H9 (cell line): ENCODE data around the gene DNAJC8. TPM values are rescaled to one million over a fixed set of nuclear protein-coding genes. Genes with fewer than 3 reads are reported as not detected.

Experiments used
- DNase-seq: peaks from one replicate; pipeline ENCODE4 v3.0.0-alpha.2; 2017
- H2AFZ ChIP-seq: one replicate; pipeline ENCODE4 v1.6.1; 2013; ENCODE audit warnings: mild to moderate bottlenecking, low read length, control low read depth, moderate library complexity
- H2AK5ac ChIP-seq: 2 replicates; pipeline ENCODE4 v1.6.1; 2013; ENCODE audit warnings: low read length, control low read depth, mixed read lengths; ENCODE audit not compliant: insufficient read length
- H2BK120ac ChIP-seq: one replicate; pipeline ENCODE4 v1.6.1; 2013; ENCODE audit warnings: low read depth, mild to moderate bottlenecking, low read length, control low read depth, inconsistent platforms; ENCODE audit not compliant: poor library complexity, severe bottlenecking
- H2BK12ac ChIP-seq: 2 replicates; pipeline ENCODE4 v1.6.1; 2013; ENCODE audit warnings: low read length, control low read depth, mixed read lengths, low read depth; ENCODE audit not compliant: insufficient read length
- H2BK15ac ChIP-seq: 2 replicates; pipeline ENCODE4 v1.6.1; 2013; ENCODE audit warnings: low read depth, low read length, control low read depth
- H2BK20ac ChIP-seq: one replicate; pipeline ENCODE4 v1.6.1; 2013; ENCODE audit warnings: low read depth, mild to moderate bottlenecking, low read length, control low read depth, inconsistent platforms; ENCODE audit not compliant: poor library complexity, severe bottlenecking
- H2BK5ac ChIP-seq: 2 replicates; pipeline ENCODE4 v1.6.1; 2013; ENCODE audit warnings: low read length, control low read depth, mixed read lengths; ENCODE audit not compliant: insufficient read length
- H3K14ac ChIP-seq: 2 replicates; pipeline ENCODE4 v1.6.1; 2013; ENCODE audit warnings: low read length, control low read depth; ENCODE audit not compliant: insufficient read depth
- H3K18ac ChIP-seq: 2 replicates; pipeline ENCODE4 v1.6.1; 2013; ENCODE audit warnings: low read depth, mild to moderate bottlenecking, mixed read lengths, low read length, control low read depth; ENCODE audit not compliant: insufficient read length
- H3K23ac ChIP-seq: 2 replicates; pipeline ENCODE4 v1.6.1; 2013; ENCODE audit warnings: low read length, control low read depth, mixed read lengths, low read depth; ENCODE audit not compliant: insufficient read length
- H3K23me2 ChIP-seq: 2 replicates; pipeline ENCODE4 v1.6.1; 2013; ENCODE audit warnings: low read depth, mild to moderate bottlenecking, mixed read lengths, low read length, control low read depth; ENCODE audit not compliant: insufficient read length, poor library complexity, severe bottlenecking
- H3K27ac ChIP-seq: 2 replicates; pipeline ENCODE4 v1.5.1; 2013; ENCODE audit warnings: low read length, control low read depth, mixed read lengths, low read depth; ENCODE audit not compliant: insufficient read length
- H3K27me3 ChIP-seq: 2 replicates; pipeline ENCODE4 v1.6.1; 2013; ENCODE audit warnings: low read length, control low read depth, inconsistent platforms; ENCODE audit not compliant: insufficient read depth
- H3K4ac ChIP-seq: 2 replicates; pipeline ENCODE4 v1.6.1; 2013; ENCODE audit warnings: low read depth, mild to moderate bottlenecking, control low read depth, inconsistent platforms, low read length, moderate library complexity
- H3K4me1 ChIP-seq: 2 replicates; pipeline ENCODE4 v1.6.1; 2013; ENCODE audit warnings: low read length, control low read depth, inconsistent platforms; ENCODE audit not compliant: insufficient read depth
- H3K4me2 ChIP-seq: 2 replicates; pipeline ENCODE4 v1.6.1; 2013; ENCODE audit warnings: low read length, control low read depth, mixed read lengths; ENCODE audit not compliant: insufficient read length, insufficient read depth
- H3K56ac ChIP-seq: 2 replicates; pipeline ENCODE4 v1.6.1; 2013; ENCODE audit warnings: low read depth, mild to moderate bottlenecking, mixed read lengths, low read length, control low read depth; ENCODE audit not compliant: insufficient read length
- H3K79me1 ChIP-seq: 2 replicates; pipeline ENCODE4 v1.6.1; 2013; ENCODE audit warnings: low read depth, mild to moderate bottlenecking, moderate library complexity, low read length, control low read depth, inconsistent platforms; ENCODE audit not compliant: insufficient read depth, poor library complexity, severe bottlenecking
- H3K79me2 ChIP-seq: 2 replicates; pipeline ENCODE4 v1.6.1; 2013; ENCODE audit warnings: low read length, control low read depth, inconsistent platforms; ENCODE audit not compliant: insufficient read depth
- H3K9ac ChIP-seq: 2 replicates; pipeline ENCODE4 v1.6.1; 2013; ENCODE audit warnings: low read length, control low read depth, mixed read lengths; ENCODE audit not compliant: insufficient read length; ENCODE audit errors: extremely low read depth
- H3K9me3 ChIP-seq: one replicate; pipeline ENCODE4 v1.6.1; 2013; ENCODE audit warnings: low read depth, low read length, inconsistent platforms; ENCODE audit not compliant: control insufficient read depth
- H3T11ph ChIP-seq: one replicate; pipeline ENCODE4 v1.6.1; 2013; ENCODE audit warnings: mild to moderate bottlenecking, low read length, control low read depth, inconsistent platforms
- H4K20me1 ChIP-seq: one replicate; pipeline ENCODE4 v1.6.1; 2013; ENCODE audit not compliant: control insufficient read depth, insufficient read length, insufficient read depth
- H4K5ac ChIP-seq: 2 replicates; pipeline ENCODE4 v1.6.1; 2013; ENCODE audit warnings: low read depth, mild to moderate bottlenecking, mixed read lengths, low read length, control low read depth; ENCODE audit not compliant: insufficient read length
- H4K8ac ChIP-seq: replicated peaks from 2 replicates; pipeline ENCODE4 v1.6.1; 2013; ENCODE audit warnings: low read length, control low read depth, mixed read lengths, low read depth; ENCODE audit not compliant: insufficient read length
- H4K91ac ChIP-seq: 2 replicates; pipeline ENCODE4 v1.6.1; 2013; ENCODE audit warnings: low read depth, mild to moderate bottlenecking, moderate library complexity, mixed read lengths, low read length, control low read depth; ENCODE audit not compliant: insufficient read length
- H3K27ac Mint-ChIP-seq, 3 experiments: 2 replicates in 2 of 3; 3 replicates in 1 of 3; pipeline ENCODE4 v1.8.0; 2020 to 2021; ENCODE audit warnings: mixed read lengths in 3 of 3, mild to moderate bottlenecking in 1 of 3, moderate library complexity in 1 of 3
- H3K27me3 Mint-ChIP-seq: 2 replicates; pipeline ENCODE4 v1.8.0; 2021; ENCODE audit warnings: low read depth, mild to moderate bottlenecking, moderate library complexity, mixed read lengths
- H3K36me3 Mint-ChIP-seq, 3 experiments: 2 replicates in 2 of 3; 3 replicates in 1 of 3; pipeline ENCODE4 v1.8.0; 2020 to 2021; ENCODE audit warnings: low read depth in 3 of 3, mixed read lengths in 3 of 3; ENCODE audit not compliant: insufficient read depth in 1 of 3
- H3K4me1 Mint-ChIP-seq, 2 experiments: 2 replicates each; pipeline ENCODE4 v1.8.0; 2020; ENCODE audit warnings: mixed read lengths in 2 of 2
- H3K4me3 Mint-ChIP-seq, 2 experiments: 2 replicates in 1 of 2; 3 replicates in 1 of 2; pipeline ENCODE4 v1.8.0; 2020 to 2021; ENCODE audit warnings: mild to moderate bottlenecking in 2 of 2, mixed read lengths in 2 of 2, moderate library complexity in 1 of 2
- H3K9me3 Mint-ChIP-seq, 2 experiments: 2 replicates in 1 of 2; 3 replicates in 1 of 2; pipeline ENCODE4 v1.8.0; 2020; ENCODE audit warnings: mild to moderate bottlenecking in 2 of 2, mixed read lengths in 2 of 2, moderate library complexity in 1 of 2
- WGBS: extraction: QIAGEN DNeasy Blood & Tissue Kit; methylation state at CpG from one replicate; pipeline ENCODE4 v1.1.7; 2013; ENCODE audit warnings: missing lambda C conversion rate, low lambda C conversion rate, mixed read lengths; ENCODE audit not compliant: insufficient read length; ENCODE audit errors: extremely low coverage; 5-methylcytosine and 5-hydroxymethylcytosine counted together
- total RNA-seq: library from RNA; stranded (reverse); gene quantifications from 2 replicates; pipeline ENCODE4 v1.2.1, GENCODE V29; 2021
- TF ChIP-seq, protein P1 (sequence below): fragments of 200-600 bp; sonication (generic); conservative IDR thresholded peaks from 3 replicates; pipeline ENCODE4 v1.8.0; 2021; ENCODE audit warnings: antibody characterized with exemption, mild to moderate bottlenecking

Gene DNAJC8
- total RNA-seq, 1 experiment from 2014 or later = 132 TPM

DNA sequence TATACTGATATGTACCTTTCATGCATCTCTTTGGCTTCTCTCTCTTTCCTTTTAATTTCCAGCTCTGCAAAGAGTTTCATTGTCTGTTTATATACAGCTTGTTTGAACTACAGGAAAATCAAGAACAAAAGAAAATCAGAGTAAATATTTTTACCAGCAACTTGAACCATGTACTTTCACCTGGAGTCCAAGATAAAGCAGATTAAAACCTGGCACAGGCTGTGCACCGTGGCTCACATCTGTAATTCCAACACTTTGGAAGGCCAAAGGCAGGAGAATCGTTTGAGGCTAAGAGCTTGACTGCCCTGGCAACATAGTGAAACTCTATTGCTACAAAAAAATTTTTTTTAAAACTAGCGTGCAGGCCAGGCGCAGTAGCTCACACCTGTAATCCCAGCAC lies 27.6 kb downstream of the DNAJC8 start:
- H3K14ac ChIP-seq = no peak overlapping the region
- H2AFZ ChIP-seq = no peak overlapping the region
- H3K56ac ChIP-seq = no peak overlapping the region
- H3K9me3 ChIP-seq = no peaks in the 10 kb centered on the region
- no peaks in the 10 kb centered on the region for H3K9me3 Mint-ChIP-seq
- H3K18ac ChIP-seq = no peak overlapping the region
- TF ChIP-seq, protein P1, sequence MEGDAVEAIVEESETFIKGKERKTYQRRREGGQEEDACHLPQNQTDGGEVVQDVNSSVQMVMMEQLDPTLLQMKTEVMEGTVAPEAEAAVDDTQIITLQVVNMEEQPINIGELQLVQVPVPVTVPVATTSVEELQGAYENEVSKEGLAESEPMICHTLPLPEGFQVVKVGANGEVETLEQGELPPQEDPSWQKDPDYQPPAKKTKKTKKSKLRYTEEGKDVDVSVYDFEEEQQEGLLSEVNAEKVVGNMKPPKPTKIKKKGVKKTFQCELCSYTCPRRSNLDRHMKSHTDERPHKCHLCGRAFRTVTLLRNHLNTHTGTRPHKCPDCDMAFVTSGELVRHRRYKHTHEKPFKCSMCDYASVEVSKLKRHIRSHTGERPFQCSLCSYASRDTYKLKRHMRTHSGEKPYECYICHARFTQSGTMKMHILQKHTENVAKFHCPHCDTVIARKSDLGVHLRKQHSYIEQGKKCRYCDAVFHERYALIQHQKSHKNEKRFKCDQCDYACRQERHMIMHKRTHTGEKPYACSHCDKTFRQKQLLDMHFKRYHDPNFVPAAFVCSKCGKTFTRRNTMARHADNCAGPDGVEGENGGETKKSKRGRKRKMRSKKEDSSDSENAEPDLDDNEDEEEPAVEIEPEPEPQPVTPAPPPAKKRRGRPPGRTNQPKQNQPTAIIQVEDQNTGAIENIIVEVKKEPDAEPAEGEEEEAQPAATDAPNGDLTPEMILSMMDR = no peak
- no peak overlapping the region for H2BK5ac ChIP-seq
- H3T11ph ChIP-seq = no peak overlapping the region
- H4K5ac ChIP-seq = no peak overlapping the region
- no peaks in the 10 kb centered on the region for H3K23me2 ChIP-seq
- no peaks in the 10 kb centered on the region for H3K27me3 Mint-ChIP-seq
- H3K79me1 ChIP-seq = no peaks in the 10 kb centered on the region
- no peak overlapping the region for H3K4me3 Mint-ChIP-seq
- DNase-seq = no peak
- H3K4me2 ChIP-seq = no peak overlapping the region
- H2AK5ac ChIP-seq = no peak overlapping the region
- no peak overlapping the region for H2BK120ac ChIP-seq
- H3K79me2 ChIP-seq = no peaks in the 10 kb centered on the region
- H3K4me1 ChIP-seq = no peaks in the 10 kb centered on the region
- peaks cover 34 to 69% (median 53%) of the 10 kb centered on the region in 3 experiments; a peak in 6 of 7 replicates for H3K36me3 Mint-ChIP-seq
- H4K20me1 ChIP-seq = no peaks in the 10 kb centered on the region
- no peak overlapping the region for H4K8ac ChIP-seq
- no peak overlapping the region for H4K91ac ChIP-seq
- no peak overlapping the region for H3K23ac ChIP-seq
- H3K4ac ChIP-seq = no peak overlapping the region
- H2BK15ac ChIP-seq = no peak overlapping the region
- H3K27ac ChIP-seq = no peak overlapping the region
- no CpG with 5 or more reads among the region's 4 CpGs for WGBS
- H2BK20ac ChIP-seq = no peak overlapping the region
- no peak overlapping the region for H3K27ac Mint-ChIP-seq
- no peaks in the 10 kb centered on the region for H3K27me3 ChIP-seq
- H3K9ac ChIP-seq = no peak overlapping the region
- peaks cover 4 to 6% of the 10 kb centered on the region in 2 experiments for H3K4me1 Mint-ChIP-seq
- H2BK12ac ChIP-seq = no peak overlapping the region
